ENCODE measurements around the gene RIN3.

The RIN3 gene

DNA sequence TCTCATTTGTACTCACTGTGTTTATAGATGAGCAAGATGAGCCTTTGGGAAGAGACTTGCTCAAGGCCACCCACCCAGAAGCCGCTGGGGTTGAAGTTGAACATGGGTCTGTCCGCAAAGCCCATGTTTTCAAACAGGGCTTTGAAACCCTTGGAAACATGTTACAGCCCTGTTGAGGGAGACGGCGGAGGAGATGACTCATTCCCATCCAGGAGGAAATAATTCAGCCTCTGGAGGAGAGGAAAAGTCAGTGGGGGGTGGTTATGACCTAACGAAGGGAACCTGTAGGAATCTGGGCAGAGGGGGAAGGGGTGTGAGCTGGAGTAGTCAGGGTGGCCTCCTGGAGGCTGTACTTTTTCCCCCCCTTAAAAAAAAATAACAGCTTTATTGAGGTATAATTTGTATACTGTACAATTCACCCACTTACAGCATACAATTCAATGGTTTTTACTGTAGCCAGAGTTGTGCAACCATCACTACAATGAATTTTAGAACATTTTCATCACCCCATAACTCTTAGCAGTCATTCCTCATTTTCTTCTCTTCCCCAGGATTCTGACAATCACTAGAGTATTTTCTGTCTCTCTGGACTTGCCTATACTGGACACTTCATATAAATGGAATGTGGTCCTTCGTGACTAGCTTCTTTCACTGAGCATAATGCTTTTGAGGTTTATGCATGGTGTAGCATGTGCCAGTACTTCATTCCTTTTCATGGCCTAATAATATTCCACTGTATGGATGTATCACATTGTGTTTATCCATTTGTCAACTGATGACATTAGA, 1.9 kb upstream of the RIN3 start:
- Histone ChIP-seq H3K4me3 (ENCODE audit: low read depth, low read length) (no peak overlapping the region), H3K9ac (ENCODE audit: low read depth, low read length) (no peak overlapping the region), H3K4me1 (ENCODE audit: control insufficient read depth, insufficient read depth, low read length) (no peaks in the 10 kb centered on the region), H3K27ac (ENCODE audit: low read depth, low read length) (peak overlapping the region; percentile 80), H3K36me3 (ENCODE audit: control insufficient read depth, insufficient read depth, low read length) (no peaks in the 10 kb centered on the region), H3K27me3 (ENCODE audit: control insufficient read depth, insufficient read depth, low read length) (peaks cover 36% of the 10 kb centered on the region), H3K9me3 (ENCODE audit: control insufficient read depth, insufficient read depth, low read length) (no peaks in the 10 kb centered on the region)

DNA sequence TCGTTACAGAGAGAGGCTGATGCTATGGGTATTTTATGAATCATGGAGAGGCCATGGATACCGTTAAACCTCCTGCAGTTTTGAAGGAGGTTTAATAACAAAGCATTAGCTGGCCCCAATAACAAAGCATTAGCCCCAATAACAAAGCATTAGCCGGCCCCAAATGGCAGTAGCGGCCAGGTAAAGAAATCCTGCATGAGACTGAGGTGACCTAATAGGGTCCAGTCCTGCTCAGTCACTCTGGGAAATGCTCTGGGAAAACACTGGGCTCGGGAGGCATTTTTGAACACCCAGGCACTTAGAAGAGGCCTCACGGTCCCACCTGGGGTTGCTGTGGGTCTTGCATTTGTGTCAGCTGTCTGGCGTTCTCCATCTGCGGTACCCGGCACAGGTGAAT, 776 bp upstream of the RIN3 start:
- no peaks in the 10 kb centered on the region for H3K4me1 ChIP-seq (ENCODE audit: control insufficient read depth, insufficient read depth, low read length)
- H3K4me3 ChIP-seq (ENCODE audit: low read depth, low read length), result peak overlapping the region; percentile 71; the same call in 1 of the 2 replicates
- no peaks in the 10 kb centered on the region for H3K9me3 ChIP-seq (ENCODE audit: control insufficient read depth, insufficient read depth, low read length)
- H3K9ac ChIP-seq (ENCODE audit: low read depth, low read length), result no peak overlapping the region
- H3K27ac ChIP-seq (ENCODE audit: low read depth, low read length), result no peak overlapping the region
- peaks cover 36% of the 10 kb centered on the region for H3K27me3 ChIP-seq (ENCODE audit: control insufficient read depth, insufficient read depth, low read length)
- no peaks in the 10 kb centered on the region for H3K36me3 ChIP-seq (ENCODE audit: control insufficient read depth, insufficient read depth, low read length)

DNA sequence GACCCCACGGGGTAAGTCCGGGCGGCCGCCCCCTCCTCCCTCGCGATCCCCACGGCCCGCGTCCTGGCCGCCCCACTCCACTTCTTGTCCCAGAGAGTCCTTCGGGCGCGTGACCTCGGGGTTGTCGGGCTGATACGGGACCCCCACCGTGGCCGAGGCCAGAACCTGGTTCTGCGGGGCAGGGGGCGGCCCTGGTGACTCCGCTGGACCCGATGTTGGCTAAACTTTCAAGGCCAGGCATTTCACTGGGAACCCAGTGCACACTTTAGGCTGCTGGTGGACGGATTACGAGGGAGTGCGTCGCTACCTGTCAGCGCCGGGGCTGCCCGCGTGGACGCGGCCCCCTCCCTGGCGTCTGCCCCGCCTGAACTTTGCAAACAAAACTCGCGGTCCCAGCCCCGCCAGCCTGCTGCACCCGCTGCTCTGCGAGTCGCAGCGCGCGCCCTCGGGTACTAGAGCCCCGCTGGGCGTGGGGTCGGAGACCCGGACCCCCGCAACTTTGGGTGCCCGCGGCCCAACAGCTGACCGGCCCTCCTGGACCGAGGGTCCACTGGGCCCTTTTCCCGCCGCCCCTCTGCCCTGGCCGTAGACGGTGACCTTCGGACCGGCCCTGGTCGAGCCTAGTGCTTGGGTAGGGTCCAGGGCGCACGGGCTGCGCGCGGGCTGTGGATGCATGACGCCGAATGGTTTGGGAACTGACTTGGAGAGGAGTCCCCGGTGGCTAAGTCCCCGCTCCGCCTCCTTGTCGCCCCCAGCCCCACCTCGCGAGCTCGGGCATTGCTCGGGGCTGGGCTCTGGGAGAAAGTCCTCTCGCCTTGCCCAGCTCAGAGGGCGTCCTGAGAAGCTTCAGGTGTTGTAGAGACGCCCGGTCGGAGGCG, 624 bp downstream of the RIN3 start:
- Histone ChIP-seq H3K27me3 (ENCODE audit: control insufficient read depth, insufficient read depth, low read length) (peaks cover 36% of the 10 kb centered on the region), H3K4me1 (ENCODE audit: control insufficient read depth, insufficient read depth, low read length) (no peaks in the 10 kb centered on the region), H3K36me3 (ENCODE audit: control insufficient read depth, insufficient read depth, low read length) (no peaks in the 10 kb centered on the region), H3K9me3 (ENCODE audit: control insufficient read depth, insufficient read depth, low read length) (no peaks in the 10 kb centered on the region), H3K27ac (ENCODE audit: low read depth, low read length) (no peak overlapping the region), H3K9ac (ENCODE audit: low read depth, low read length) (peak overlapping the region; percentile 14; the same call in 1 of the 2 replicates), H3K4me3 (ENCODE audit: low read depth, low read length) (peak overlapping the region; percentile 71)

DNA sequence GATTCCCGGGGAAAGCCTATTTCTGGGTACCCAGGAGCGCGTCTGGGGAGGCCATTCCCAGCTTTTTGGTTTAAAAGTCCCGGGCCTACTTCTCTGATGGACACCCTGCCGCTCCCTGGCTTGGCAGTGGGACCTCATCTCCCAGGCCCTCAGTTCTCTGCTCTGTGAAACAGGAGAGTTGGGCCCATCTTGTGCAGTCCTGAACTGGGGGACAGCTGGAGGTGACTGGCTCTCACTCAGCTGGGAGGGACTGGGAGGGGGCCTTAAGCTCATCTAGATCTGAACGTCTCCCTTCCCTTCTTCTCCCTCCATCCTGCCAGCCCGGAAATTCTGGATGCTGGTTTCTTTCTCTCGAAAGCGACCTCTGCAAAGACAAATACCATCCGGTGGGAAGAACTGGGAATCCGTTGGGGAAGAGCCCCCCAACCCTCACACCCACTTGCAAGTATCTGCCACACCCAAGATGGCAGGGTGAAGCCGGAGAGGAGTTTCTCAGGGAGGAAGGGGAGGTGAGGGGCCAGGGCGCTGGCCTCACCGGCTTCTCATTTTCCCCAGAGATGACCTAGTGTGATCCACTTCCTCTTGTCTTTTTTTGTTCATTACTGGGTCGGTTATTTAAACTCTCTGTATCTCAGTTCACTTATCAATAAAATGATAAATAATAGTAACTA, 1.4 kb downstream of the RIN3 start:
- no peak overlapping the region for H3K9ac ChIP-seq (ENCODE audit: low read depth, low read length)

DNA sequence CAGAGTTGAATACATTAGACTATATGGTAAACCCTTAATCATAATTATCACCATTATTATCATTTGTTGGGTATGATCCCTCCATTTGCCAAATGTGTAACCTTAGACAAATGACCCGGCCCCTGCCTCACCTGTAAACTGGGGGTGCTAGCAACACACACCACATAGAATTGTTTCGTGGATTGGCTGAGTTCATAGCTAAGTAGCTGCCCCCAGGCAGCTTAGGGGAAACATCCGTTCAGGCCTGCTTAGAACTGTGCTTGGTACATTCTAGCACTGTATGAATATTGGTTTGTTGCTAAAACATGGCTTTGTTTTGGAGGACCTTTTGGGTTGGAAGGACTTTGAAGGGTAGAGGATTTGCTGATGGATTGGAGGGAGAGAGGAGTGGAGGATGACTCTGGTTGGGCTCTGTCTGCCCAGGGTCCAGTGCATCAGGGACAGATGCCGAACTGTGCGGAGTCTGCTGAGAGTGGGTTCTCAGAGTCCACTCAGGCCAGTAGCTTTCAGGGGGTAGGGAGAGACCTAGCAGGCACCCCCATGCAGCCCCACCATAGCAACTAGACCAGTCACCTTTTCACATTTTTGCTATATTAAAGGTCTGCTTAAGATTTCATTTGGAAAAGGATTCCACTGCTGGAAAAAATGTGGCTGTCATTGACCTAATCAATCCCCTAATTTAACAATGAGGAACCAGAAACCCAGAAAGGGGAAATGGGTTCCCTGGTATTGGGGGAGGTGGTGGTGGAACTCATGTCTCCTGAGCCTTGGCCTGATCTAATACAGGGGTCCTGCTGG, 2.2 kb downstream of the RIN3 start:
- no peak overlapping the region for H3K4me3 ChIP-seq (ENCODE audit: low read depth, low read length)
- no peak overlapping the region for H3K27ac ChIP-seq (ENCODE audit: low read depth, low read length)
- H3K9me3 ChIP-seq (ENCODE audit: control insufficient read depth, insufficient read depth, low read length), result no peaks in the 10 kb centered on the region
- H3K36me3 ChIP-seq (ENCODE audit: control insufficient read depth, insufficient read depth, low read length), result no peaks in the 10 kb centered on the region
- H3K4me1 ChIP-seq (ENCODE audit: control insufficient read depth, insufficient read depth, low read length), result no peaks in the 10 kb centered on the region
- H3K27me3 ChIP-seq (ENCODE audit: control insufficient read depth, insufficient read depth, low read length), result peaks cover 36% of the 10 kb centered on the region
- H3K9ac ChIP-seq (ENCODE audit: low read depth, low read length), result no peak overlapping the region

More for the DNA sequence above, 1.4 kb downstream of the RIN3 start:
- Histone ChIP-seq H3K9me3 (ENCODE audit: control insufficient read depth, insufficient read depth, low read length) (no peaks in the 10 kb centered on the region), H3K4me3 (ENCODE audit: low read depth, low read length) (peak overlapping the region; percentile 71), H3K36me3 (ENCODE audit: control insufficient read depth, insufficient read depth, low read length) (no peaks in the 10 kb centered on the region), H3K27me3 (ENCODE audit: control insufficient read depth, insufficient read depth, low read length) (peaks cover 36% of the 10 kb centered on the region), H3K4me1 (ENCODE audit: control insufficient read depth, insufficient read depth, low read length) (no peaks in the 10 kb centered on the region), H3K27ac (ENCODE audit: low read depth, low read length) (no peak overlapping the region)

DNA sequence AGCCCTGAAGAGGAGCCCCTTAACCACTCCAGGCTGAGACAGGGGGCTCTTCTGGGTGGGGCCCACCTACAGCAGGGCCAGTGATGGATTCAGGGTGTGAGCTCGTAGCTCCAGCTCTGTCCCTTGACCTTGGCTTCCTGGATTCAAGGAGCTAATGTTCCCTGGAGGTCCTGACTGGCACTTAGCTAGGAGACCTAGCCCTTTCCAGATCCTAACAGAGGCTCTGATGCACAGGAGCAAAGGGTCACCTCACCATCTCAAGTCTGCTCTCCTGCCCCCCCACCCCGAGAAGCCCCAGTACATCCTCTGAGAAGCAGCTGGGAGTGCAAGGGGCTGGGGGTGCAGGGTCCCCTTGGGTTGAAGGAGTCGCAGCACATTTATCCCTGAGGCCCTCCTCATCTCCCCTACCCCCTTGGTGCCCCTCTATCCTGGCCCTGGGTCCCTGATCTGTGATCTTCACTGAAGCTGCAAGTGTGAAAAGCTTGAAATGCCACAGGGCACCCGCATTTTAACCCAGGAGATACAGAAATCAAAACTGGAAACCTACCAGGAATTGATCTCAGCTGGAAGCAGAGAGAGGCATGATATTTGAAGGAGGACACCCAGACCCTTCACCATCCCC, 2.9 kb downstream of the RIN3 start:
- Histone ChIP-seq H3K27ac (ENCODE audit: low read depth, low read length) (no peak overlapping the region), H3K36me3 (ENCODE audit: control insufficient read depth, insufficient read depth, low read length) (no peaks in the 10 kb centered on the region), H3K4me1 (ENCODE audit: control insufficient read depth, insufficient read depth, low read length) (no peaks in the 10 kb centered on the region), H3K4me3 (ENCODE audit: low read depth, low read length) (no peak overlapping the region), H3K9ac (ENCODE audit: low read depth, low read length) (no peak overlapping the region), H3K27me3 (ENCODE audit: control insufficient read depth, insufficient read depth, low read length) (peaks cover 36% of the 10 kb centered on the region), H3K9me3 (ENCODE audit: control insufficient read depth, insufficient read depth, low read length) (no peaks in the 10 kb centered on the region)

DNA sequence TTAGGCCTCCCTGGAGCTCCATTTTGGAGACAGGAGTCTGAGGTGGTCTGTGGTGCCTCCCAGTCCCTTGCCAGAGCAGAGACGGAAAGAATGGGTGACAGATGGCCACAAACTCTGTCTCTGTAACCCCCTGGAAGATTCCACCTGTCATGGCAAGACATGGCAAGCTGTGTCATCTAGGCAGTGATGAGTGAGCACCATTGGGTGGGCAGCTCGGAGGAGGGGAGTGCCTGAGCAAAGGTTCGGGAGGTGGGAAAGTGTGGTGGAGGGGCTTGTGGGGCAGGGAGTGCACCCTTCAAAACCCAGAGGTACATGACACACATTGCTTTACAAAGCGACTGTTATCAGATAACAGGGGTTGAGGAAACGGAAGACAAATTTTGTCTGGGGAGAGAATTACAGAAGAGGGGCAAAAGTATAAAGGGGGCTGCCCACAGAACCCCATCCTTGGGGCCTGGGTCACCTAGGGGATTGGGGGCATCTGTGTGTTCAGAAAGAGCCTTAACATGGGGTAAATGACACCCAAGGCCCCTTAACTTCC, 3.5 kb downstream of the RIN3 start:
- no peaks in the 10 kb centered on the region for H3K4me1 ChIP-seq (ENCODE audit: control insufficient read depth, insufficient read depth, low read length)
- H3K4me3 ChIP-seq (ENCODE audit: low read depth, low read length), result no peak overlapping the region
- no peaks in the 10 kb centered on the region for H3K9me3 ChIP-seq (ENCODE audit: control insufficient read depth, insufficient read depth, low read length)
- no peaks in the 10 kb centered on the region for H3K36me3 ChIP-seq (ENCODE audit: control insufficient read depth, insufficient read depth, low read length)
- H3K27ac ChIP-seq (ENCODE audit: low read depth, low read length), result no peak overlapping the region
- H3K9ac ChIP-seq (ENCODE audit: low read depth, low read length), result no peak overlapping the region
- H3K27me3 ChIP-seq (ENCODE audit: control insufficient read depth, insufficient read depth, low read length), result peaks cover 36% of the 10 kb centered on the region

DNA sequence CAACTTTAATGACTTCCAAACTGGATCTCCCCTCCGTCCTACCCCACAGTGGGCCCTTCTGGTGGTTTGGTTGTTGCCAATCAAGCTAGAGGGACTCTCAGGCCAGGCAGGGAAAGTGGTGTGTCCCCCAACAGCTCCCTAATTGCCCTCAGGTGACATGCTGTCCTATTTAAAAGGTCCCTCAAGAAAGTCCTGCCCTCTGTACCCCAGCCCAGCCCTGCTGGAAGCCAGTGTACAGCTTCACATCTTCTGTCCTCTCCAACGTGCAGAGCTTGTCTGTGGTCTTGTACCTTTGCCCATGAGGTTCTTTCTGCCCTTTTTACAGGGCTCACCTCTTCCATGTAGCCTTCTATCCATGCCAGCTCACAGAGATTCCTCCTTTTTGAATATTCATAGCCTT, 4.2 kb downstream of the RIN3 start:
- Histone ChIP-seq H3K9ac (ENCODE audit: low read depth, low read length) (no peak overlapping the region), H3K4me1 (ENCODE audit: control insufficient read depth, insufficient read depth, low read length) (no peaks in the 10 kb centered on the region), H3K27me3 (ENCODE audit: control insufficient read depth, insufficient read depth, low read length) (peaks cover 31% of the 10 kb centered on the region), H3K27ac (ENCODE audit: low read depth, low read length) (no peak overlapping the region), H3K4me3 (ENCODE audit: low read depth, low read length) (no peak overlapping the region), H3K9me3 (ENCODE audit: control insufficient read depth, insufficient read depth, low read length) (no peaks in the 10 kb centered on the region), H3K36me3 (ENCODE audit: control insufficient read depth, insufficient read depth, low read length) (no peaks in the 10 kb centered on the region)

DNA sequence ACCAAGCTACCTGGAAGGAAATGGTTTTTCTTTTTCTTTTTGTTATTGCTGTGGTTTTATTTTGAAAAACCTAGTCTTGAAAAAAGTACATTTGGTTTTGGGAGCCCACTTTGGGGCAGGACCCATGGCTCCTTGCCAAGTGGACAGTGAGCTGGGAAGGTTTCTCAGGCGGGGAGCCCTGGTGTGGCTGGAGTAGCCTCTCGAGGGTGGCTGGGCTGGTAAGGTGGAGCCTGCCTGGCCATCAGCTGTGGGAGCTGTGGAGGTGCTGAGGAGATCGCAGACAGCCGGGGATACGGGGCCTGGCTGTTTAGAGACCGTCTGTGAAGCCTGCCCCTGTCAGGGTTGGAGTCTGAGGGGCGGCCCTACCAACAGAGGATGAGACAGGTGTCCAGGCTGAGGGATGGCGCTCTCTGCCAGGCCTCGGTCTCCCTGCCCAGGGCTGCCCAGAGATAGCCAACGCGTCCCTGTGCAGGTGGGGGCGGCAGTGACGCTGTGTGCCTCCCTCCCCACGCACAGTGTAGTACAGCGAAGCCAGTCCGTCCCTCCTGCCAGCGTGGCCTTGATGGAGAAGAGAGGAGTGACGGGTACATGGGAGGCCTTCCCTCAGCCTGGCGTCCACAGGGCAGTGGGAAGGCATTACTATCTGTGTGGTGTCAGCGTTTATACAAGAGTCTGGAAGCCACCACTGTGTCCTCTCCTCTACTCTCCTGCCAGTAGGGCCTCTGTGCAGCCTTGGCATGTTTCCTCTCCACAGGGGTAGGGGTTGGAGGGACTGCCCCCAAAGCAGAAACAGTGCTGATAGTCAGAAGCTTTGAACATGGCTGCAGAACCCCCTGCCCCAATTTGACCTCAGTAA, 5.9 kb downstream of the RIN3 start:
- Histone ChIP-seq H3K36me3 (ENCODE audit: control insufficient read depth, insufficient read depth, low read length) (no peaks in the 10 kb centered on the region), H3K4me1 (ENCODE audit: control insufficient read depth, insufficient read depth, low read length) (no peaks in the 10 kb centered on the region), H3K9ac (ENCODE audit: low read depth, low read length) (no peak overlapping the region), H3K27me3 (ENCODE audit: control insufficient read depth, insufficient read depth, low read length) (peaks cover 18% of the 10 kb centered on the region), H3K9me3 (ENCODE audit: control insufficient read depth, insufficient read depth, low read length) (no peaks in the 10 kb centered on the region), H3K4me3 (ENCODE audit: low read depth, low read length) (no peak overlapping the region), H3K27ac (ENCODE audit: low read depth, low read length) (no peak overlapping the region)
